Sigmoid colon (tissue), 7 donors: ENCODE measurements around the gene KEAP1. TPM values are rescaled to one million over a fixed set of nuclear protein-coding genes. Genes with fewer than 3 reads are reported as not detected.

ENCODE experiments used
- DNase-seq: peaks from one replicate; pipeline ENCODE4 v3.0.0-alpha.2; 2019
- H3K27ac ChIP-seq, 4 donors: fragments of 200-600 bp; sonication (generic); one replicate each; pipeline ENCODE4 v1.5.1; 2016 to 2019; ENCODE audit warnings: mild to moderate bottlenecking in 1 of 4
- H3K27me3 ChIP-seq, 3 donors: fragments of 200-600 bp; sonication (generic); one replicate each; pipeline ENCODE4 v1.5.1; 2019; ENCODE audit warnings: mild to moderate bottlenecking in 1 of 3
- H3K36me3 ChIP-seq, 4 donors: fragments of 200-600 bp; sonication (generic); one replicate each; pipeline ENCODE4 v1.5.1; 2016 to 2019
- H3K4me1 ChIP-seq, 4 donors: fragments of 200-600 bp; sonication (generic); one replicate each; pipeline ENCODE4 v1.5.1; 2017 to 2019
- H3K4me3 ChIP-seq, 4 donors: fragments of 200-600 bp; sonication (generic); one replicate each; pipeline ENCODE4 v1.5.1; 2017 to 2019; ENCODE audit warnings: mild to moderate bottlenecking in 2 of 4, moderate library complexity in 1 of 4
- H3K9me3 ChIP-seq, 4 donors: fragments of 200-600 bp in 3 of 4; sonication (generic) in 3 of 4; one replicate each; pipeline versions ENCODE4 v1.5.1 to v1.6.1; 2013 to 2019
- EP300 ChIP-seq, 4 donors: sonication (generic); formaldehyde crosslinking; IDR thresholded peaks; one replicate each; pipeline ENCODE4 v1.6.1; 2017; ENCODE audit warnings: antibody characterized with exemption in 4 of 4
- POLR2A ChIP-seq, 2 donors: fragments of 450-650 bp; IDR thresholded peaks; one replicate each; pipeline ENCODE4 v1.6.1; 2016; ENCODE audit warnings: antibody characterized with exemption in 2 of 2, mild to moderate bottlenecking in 2 of 2, moderate library complexity in 2 of 2
- POLR2AphosphoS5 ChIP-seq, 4 donors: sonication (generic); formaldehyde crosslinking; IDR thresholded peaks; one replicate each; pipeline ENCODE4 v1.6.1; 2017; ENCODE audit warnings: antibody characterized with exemption in 4 of 4
- WGBS, 2 donors: extraction: QIAGEN DNeasy Blood & Tissue Kit; methylation state at CpG; one replicate each; pipeline ENCODE4 v1.1.7; 2013; 5-methylcytosine and 5-hydroxymethylcytosine counted together
- intact Hi-C: fragments of 100-400 bp; cut with DNase I; formaldehyde crosslinking; loops from one replicate; pipeline ENCODE4 v1.15.1; 2023
- polyA plus RNA-seq, 3 donors: library from polyadenylated mRNA; stranded (reverse); fragments of 200-250 nt; gene quantifications; one replicate each; pipeline ENCODE4 v1.2.3, GENCODE V29; 2013
- total RNA-seq, 4 donors: library from RNA; depleted of rRNA; stranded (reverse); fragments of >200 nt; gene quantifications; one replicate each; pipeline ENCODE4 v1.1.0, GENCODE V29; 2016
- TF ChIP-seq, protein P1 (sequence below), 4 experiments: fragments of 450-650 bp in 3 of 4; fragments of 200-600 bp in 1 of 4; IDR thresholded peaks; one replicate each; pipeline ENCODE4 v1.5.1; 2016 to 2019; ENCODE audit warnings: antibody characterized with exemption in 4 of 4, mild to moderate bottlenecking in 3 of 4, moderate library complexity in 2 of 4
- donor health status: healthy with polysubstance abuse.
- donor health status: Bipolar disorder and iron deficiency.
- donor health status: healthy.

The KEAP1 gene
- total and polyA plus RNA-seq, 7 donors = 43.2 to 67.8 (median 50.5) TPM

- H3K36me3 ChIP-seq = peaks cover 8 to 30% (median 13%) of the 10 kb centered on the region in 4 donors
- no peaks in the 10 kb centered on the region for H3K27me3 ChIP-seq
- H3K4me3 ChIP-seq = peak overlapping the region; percentile 84 to 94 (median 89)
- H3K27ac ChIP-seq = peak overlapping the region; percentile 94 to 99 (median 98)
- no peaks in the 10 kb centered on the region for H3K9me3 ChIP-seq
- WGBS, 2 donors = 0 to 1% methylated on average over 35 of the region's 35 CpGs
- peak; percentile 90 for DNase-seq
- intact Hi-C loops = loop anchor here (1.0 to 5.0 kb wide), 4 partner anchors 23 to 153 kb away; partner anchors contain the start of genes ATG4D, CDKN2D and ILF3
- peaks cover 0 to 60% (median 50%) of the 10 kb centered on the region in 4 donors for H3K4me1 ChIP-seq
- TF ChIP-seq EP300 (IDR thresholded peaks at IDR 0.05) = no peak
- peak; percentile 6 to 60 (median 42) for TF ChIP-seq POLR2AphosphoS5 (IDR thresholded peaks at IDR 0.05)
- no peak for TF ChIP-seq POLR2A (IDR thresholded peaks at IDR 0.05)
- TF ChIP-seq, protein P1, sequence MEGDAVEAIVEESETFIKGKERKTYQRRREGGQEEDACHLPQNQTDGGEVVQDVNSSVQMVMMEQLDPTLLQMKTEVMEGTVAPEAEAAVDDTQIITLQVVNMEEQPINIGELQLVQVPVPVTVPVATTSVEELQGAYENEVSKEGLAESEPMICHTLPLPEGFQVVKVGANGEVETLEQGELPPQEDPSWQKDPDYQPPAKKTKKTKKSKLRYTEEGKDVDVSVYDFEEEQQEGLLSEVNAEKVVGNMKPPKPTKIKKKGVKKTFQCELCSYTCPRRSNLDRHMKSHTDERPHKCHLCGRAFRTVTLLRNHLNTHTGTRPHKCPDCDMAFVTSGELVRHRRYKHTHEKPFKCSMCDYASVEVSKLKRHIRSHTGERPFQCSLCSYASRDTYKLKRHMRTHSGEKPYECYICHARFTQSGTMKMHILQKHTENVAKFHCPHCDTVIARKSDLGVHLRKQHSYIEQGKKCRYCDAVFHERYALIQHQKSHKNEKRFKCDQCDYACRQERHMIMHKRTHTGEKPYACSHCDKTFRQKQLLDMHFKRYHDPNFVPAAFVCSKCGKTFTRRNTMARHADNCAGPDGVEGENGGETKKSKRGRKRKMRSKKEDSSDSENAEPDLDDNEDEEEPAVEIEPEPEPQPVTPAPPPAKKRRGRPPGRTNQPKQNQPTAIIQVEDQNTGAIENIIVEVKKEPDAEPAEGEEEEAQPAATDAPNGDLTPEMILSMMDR (IDR thresholded peaks at IDR 0.05) = no peak
Measured at GRCh38 chr19:10501971-10502523, 1.1 kb downstream of the KEAP1 start.

DNA sequence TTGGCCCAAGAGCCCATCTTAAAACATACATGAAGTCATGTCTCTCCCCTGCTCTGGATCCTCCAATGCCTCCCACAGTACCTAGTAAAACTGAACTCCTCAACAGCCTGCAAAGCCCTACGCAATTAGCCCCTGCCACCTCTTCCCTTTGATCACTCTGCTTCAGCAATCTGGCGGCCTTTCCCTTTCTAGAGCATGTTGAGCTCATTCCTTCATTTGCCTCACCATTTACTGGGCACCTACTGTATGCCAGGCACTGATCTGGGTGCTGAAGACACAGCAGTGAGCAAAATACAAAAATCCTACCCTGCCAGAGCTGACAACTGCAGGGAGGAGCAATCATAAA is 2.9 kb downstream of the KEAP1 start:
- no peaks in the 10 kb centered on the region for H3K27me3 ChIP-seq
- no peaks in the 10 kb centered on the region for H3K9me3 ChIP-seq
- peaks cover 14 to 48% (median 22%) of the 10 kb centered on the region in 4 donors for H3K36me3 ChIP-seq
- intact Hi-C loops = loop anchor here (5.0 kb wide), 1 partner anchor 42 kb away; the partner anchor contains the start of gene ATG4D
- no peak overlapping the region for H3K4me3 ChIP-seq
- TF ChIP-seq POLR2AphosphoS5 (IDR thresholded peaks at IDR 0.05) (no peak), EP300 (IDR thresholded peaks at IDR 0.05) (no peak), POLR2A (IDR thresholded peaks at IDR 0.05) (no peak)
- TF ChIP-seq, protein P1 (IDR thresholded peaks at IDR 0.05) = no peak
- peaks cover 0 to 55% (median 48%) of the 10 kb centered on the region in 4 donors for H3K4me1 ChIP-seq
- peak overlapping the region in 3 of 4 donors; percentile 3 to 99 (median 97) for H3K27ac ChIP-seq
- 90 to 94% methylated on average over 2 of the region's 2 CpGs for WGBS, 2 donors
- DNase-seq = no peak

- Histone ChIP-seq H3K4me3 (no peak overlapping the region), H3K4me1 (peaks cover 0 to 55% (median 48%) of the 10 kb centered on the region in 4 donors), H3K9me3 (no peaks in the 10 kb centered on the region), H3K36me3 (peaks cover 17 to 53% (median 24%) of the 10 kb centered on the region in 4 donors), H3K27ac (peak overlapping the region in 3 of 4 donors; percentile 5 to 70 (median 66)), H3K27me3 (no peaks in the 10 kb centered on the region)
- TF ChIP-seq POLR2AphosphoS5 (IDR thresholded peaks at IDR 0.05) = no peak
- WGBS, 2 donors = 81 to 91% methylated on average over 24 of the region's 24 CpGs
- intact Hi-C loops = loop anchor here (5.0 kb wide), 1 partner anchor 43 kb away; the partner anchor contains the start of gene ATG4D
- no peak for DNase-seq
Measured at GRCh38 chr19:10499550-10500246, 3.5 kb downstream of the KEAP1 start.

DNA sequence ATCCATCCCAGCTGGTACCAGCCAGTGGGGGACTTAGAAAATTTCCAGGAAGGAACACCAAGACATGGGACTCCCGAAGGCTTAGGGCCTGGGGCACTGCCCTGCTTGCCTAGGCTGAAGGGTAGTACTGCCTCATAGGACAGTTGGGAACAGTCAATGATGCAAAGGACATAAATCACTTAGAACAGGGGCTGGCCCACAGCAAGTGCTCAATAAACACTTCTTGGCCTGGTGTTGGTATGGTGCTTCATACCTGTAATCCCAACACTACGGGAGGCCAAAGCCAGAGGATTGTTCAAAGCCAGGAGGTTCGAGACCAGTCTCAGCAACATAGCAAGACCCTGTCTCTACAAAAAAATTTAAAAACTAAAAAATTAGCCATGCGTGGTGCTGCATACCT is 5.8 kb downstream of the KEAP1 start:
- 93 to 98% methylated on average over 4 of the region's 4 CpGs for WGBS, 2 donors
- Histone ChIP-seq H3K27me3 (no peaks in the 10 kb centered on the region), H3K4me1 (peaks cover 0 to 50% (median 43%) of the 10 kb centered on the region in 4 donors), H3K27ac (peak overlapping the region in 1 of 4 donors; percentile 64), H3K4me3 (no peak overlapping the region), H3K9me3 (no peaks in the 10 kb centered on the region), H3K36me3 (peaks cover 23 to 73% (median 32%) of the 10 kb centered on the region in 4 donors)
- no peak for DNase-seq
- intact Hi-C loops = no loop called here
- TF ChIP-seq POLR2A (IDR thresholded peaks at IDR 0.05) = no peak
- TF ChIP-seq, protein P1 (IDR thresholded peaks at IDR 0.05) = no peak

- TF ChIP-seq EP300 (IDR thresholded peaks at IDR 0.05) (no peak), POLR2AphosphoS5 (IDR thresholded peaks at IDR 0.05) (no peak), POLR2A (IDR thresholded peaks at IDR 0.05) (no peak)
- TF ChIP-seq, protein P1 (IDR thresholded peaks at IDR 0.05) = no peak
- Histone ChIP-seq H3K27ac (no peak overlapping the region), H3K4me3 (no peak overlapping the region), H3K36me3 (peaks cover 39 to 96% (median 59%) of the 10 kb centered on the region in 4 donors), H3K27me3 (no peaks in the 10 kb centered on the region), H3K4me1 (no peaks in the 10 kb centered on the region), H3K9me3 (no peaks in the 10 kb centered on the region)
- WGBS, 2 donors = 96 to 97% methylated on average over 43 of the region's 43 CpGs
- no peak for DNase-seq
- intact Hi-C loops = no loop called here
Measured at GRCh38 chr19:10491472-10492047, 11.6 kb downstream of the KEAP1 start.
